Neural cell (in vitro differentiated cells): ENCODE data around the gene ATXN7L3B. TPM values are rescaled to one million over a fixed set of nuclear protein-coding genes. Genes with fewer than 3 reads are reported as not detected.

Experiments used
- H2AFZ ChIP-seq: fragments of 200-600, 300-800 bp; sonication (generic), shearing (Covaris generic); 2 replicates; pipeline ENCODE4 v1.6.0; 2014; ENCODE audit warnings: low read depth, mild to moderate bottlenecking, antibody characterized with exemption, low read length, moderate library complexity
- H3F3A ChIP-seq: fragments of 200-600 bp; shearing (Covaris generic); 2 replicates; pipeline ENCODE4 v1.6.1; 2016; ENCODE audit warnings: mild to moderate bottlenecking, moderate library complexity, mixed read lengths, antibody characterized with exemption, low read length; ENCODE audit not compliant: insufficient read depth, poor library complexity, severe bottlenecking
- H3K27ac ChIP-seq: fragments of 200-600, 300-800 bp; sonication (generic), shearing (Covaris generic); 2 replicates; pipeline ENCODE4 v1.5.1; 2014; ENCODE audit warnings: mild to moderate bottlenecking, low read length, moderate library complexity
- H3K27me3 ChIP-seq: fragments of 300-800, 200-600 bp; sonication (generic), shearing (Covaris generic); 2 replicates; pipeline ENCODE4 v1.6.0; 2014; ENCODE audit warnings: mild to moderate bottlenecking, low read depth, low read length, moderate library complexity; ENCODE audit not compliant: insufficient read depth
- H3K36me3 ChIP-seq: fragments of 300-800, 200-600 bp; sonication (generic), shearing (Covaris generic); 2 replicates; pipeline ENCODE4 v1.5.1; 2014; ENCODE audit warnings: mild to moderate bottlenecking, antibody characterized with exemption, low read length, moderate library complexity; ENCODE audit not compliant: insufficient read depth
- H3K4me2 ChIP-seq: fragments of 300-800, 200-600 bp; sonication (generic), shearing (Covaris generic); 2 replicates; pipeline ENCODE4 v1.6.0; 2014; ENCODE audit warnings: mild to moderate bottlenecking, low read length
- H3K4me3 ChIP-seq: fragments of 300-800, 200-600 bp; sonication (generic), shearing (Covaris generic); 2 replicates; pipeline ENCODE4 v1.5.1; 2014; ENCODE audit warnings: mild to moderate bottlenecking, low read length, moderate library complexity
- H3K79me2 ChIP-seq: fragments of 200-600 bp; shearing (Covaris generic); replicated peaks from 2 replicates; pipeline ENCODE4 v1.6.0; 2014; ENCODE audit warnings: mild to moderate bottlenecking, low read length, moderate library complexity; ENCODE audit not compliant: insufficient read depth
- H3K9ac ChIP-seq: fragments of 300-800, 200-600 bp; sonication (generic), shearing (Covaris generic); 2 replicates; pipeline ENCODE4 v1.6.1; 2016; ENCODE audit warnings: mild to moderate bottlenecking, low read length, mixed read lengths
- H3K9me2 ChIP-seq: fragments of 200-600 bp; shearing (Covaris generic); 2 replicates; pipeline ENCODE4 v1.6.1; 2016; ENCODE audit warnings: mild to moderate bottlenecking, low read length, mixed read lengths; ENCODE audit not compliant: insufficient read depth
- H3K9me3 ChIP-seq: fragments of 200-600, 300-800 bp; sonication (generic), shearing (Covaris generic); 2 replicates; pipeline ENCODE4 v1.6.1; 2016; ENCODE audit warnings: mild to moderate bottlenecking, mixed run types, low read length, moderate library complexity, mixed read lengths
- H4K20me1 ChIP-seq: fragments of 200-600 bp; shearing (Covaris generic); 2 replicates; pipeline ENCODE4 v1.6.1; 2016; ENCODE audit warnings: mild to moderate bottlenecking, mixed run types; ENCODE audit not compliant: insufficient read depth
- EP300 ChIP-seq: fragments of 450-650 bp; conservative IDR thresholded peaks from 2 replicates; pipeline ENCODE4 v1.6.1; 2014; ENCODE audit warnings: antibody characterized with exemption, mild to moderate bottlenecking, moderate library complexity; ENCODE audit not compliant: poor library complexity, severe bottlenecking
- EZH2 ChIP-seq: fragments of 200-600, 300-800 bp; shearing (Covaris generic), sonication (generic); IDR thresholded peaks from 2 replicates; pipeline ENCODE4 v1.6.1; 2014; ENCODE audit warnings: antibody characterized with exemption, low read length, borderline replicate concordance, mild to moderate bottlenecking; ENCODE audit not compliant: insufficient read depth, poor library complexity, severe bottlenecking
- MXI1 ChIP-seq: fragments of 450-650 bp; conservative IDR thresholded peaks from 2 replicates; pipeline ENCODE4 v1.6.1; 2014; ENCODE audit warnings: antibody characterized with exemption, mild to moderate bottlenecking; ENCODE audit not compliant: poor library complexity, severe bottlenecking
- POLR2AphosphoS5 ChIP-seq: IDR thresholded peaks from 2 replicates; pipeline ENCODE4 v1.6.1; 2012
- RAD21 ChIP-seq: fragments of 450-650 bp; conservative IDR thresholded peaks from 2 replicates; pipeline ENCODE4 v1.6.1; 2014; ENCODE audit warnings: antibody characterized with exemption, mild to moderate bottlenecking, moderate library complexity
- REST ChIP-seq: IDR thresholded peaks from 2 replicates; pipeline ENCODE4 v1.6.1; 2012; ENCODE audit warnings: borderline replicate concordance
- SMC3 ChIP-seq: fragments of 450-650 bp; conservative IDR thresholded peaks from 2 replicates; pipeline ENCODE4 v1.6.1; 2014; ENCODE audit warnings: antibody characterized with exemption, mild to moderate bottlenecking, moderate library complexity; ENCODE audit not compliant: poor library complexity
- TAF1 ChIP-seq: IDR thresholded peaks from 2 replicates; pipeline ENCODE4 v1.6.1; 2012; ENCODE audit warnings: low read depth
- polyA plus RNA-seq: library from polyadenylated mRNA; depleted of rRNA; stranded (reverse); fragments of >200 nt; gene quantifications from 2 replicates; pipeline ENCODE4 v1.2.3, GENCODE V29; 2014
- TF ChIP-seq, protein P1 (sequence below): fragments of 450-650 bp; IDR thresholded peaks from 2 replicates; pipeline ENCODE4 v1.5.1; 2014; ENCODE audit warnings: antibody characterized with exemption, mild to moderate bottlenecking, moderate library complexity; ENCODE audit not compliant: poor library complexity, severe bottlenecking

The ATXN7L3B gene
- polyA plus RNA-seq, 1 donor from 2014 or later: 90.3 TPM

DNA sequence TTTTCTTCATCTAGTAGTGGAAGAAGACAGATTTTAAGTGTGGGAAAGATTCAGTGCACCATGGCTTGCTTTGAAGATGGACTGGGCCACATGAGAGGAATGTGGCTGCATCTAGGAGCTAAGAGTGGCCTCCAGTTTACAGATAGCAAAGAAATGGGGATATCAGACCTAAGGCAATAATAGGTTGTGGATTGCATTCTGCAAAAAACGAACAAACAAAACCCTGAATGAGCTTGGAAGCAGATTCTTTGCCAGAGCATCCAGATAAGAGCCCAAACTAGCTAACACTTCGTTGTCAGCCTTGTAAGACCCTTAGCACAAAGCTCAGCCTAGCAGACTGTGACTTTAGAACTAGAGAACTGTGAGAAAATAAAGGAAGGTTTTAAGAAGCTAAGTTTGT lies 9.6 kb downstream of the ATXN7L3B start:
- H3K9me2 ChIP-seq: no peaks in the 10 kb centered on the region
- H4K20me1 ChIP-seq: no peaks in the 10 kb centered on the region
- H3K4me3 ChIP-seq: no peak overlapping the region
- H3K9me3 ChIP-seq: no peaks in the 10 kb centered on the region
- no peak overlapping the region for H3K4me2 ChIP-seq
- no peaks in the 10 kb centered on the region for H3K27me3 ChIP-seq
- H3K9ac ChIP-seq: no peak overlapping the region
- H3F3A ChIP-seq: no peaks in the 10 kb centered on the region
- peaks cover 3% of the 10 kb centered on the region for H3K36me3 ChIP-seq
- no peak for TF ChIP-seq MXI1
- TF ChIP-seq SMC3: no peak
- no peak for TF ChIP-seq RAD21
- TF ChIP-seq POLR2AphosphoS5: no peak
- TF ChIP-seq TAF1: no peak
- TF ChIP-seq, protein P1, sequence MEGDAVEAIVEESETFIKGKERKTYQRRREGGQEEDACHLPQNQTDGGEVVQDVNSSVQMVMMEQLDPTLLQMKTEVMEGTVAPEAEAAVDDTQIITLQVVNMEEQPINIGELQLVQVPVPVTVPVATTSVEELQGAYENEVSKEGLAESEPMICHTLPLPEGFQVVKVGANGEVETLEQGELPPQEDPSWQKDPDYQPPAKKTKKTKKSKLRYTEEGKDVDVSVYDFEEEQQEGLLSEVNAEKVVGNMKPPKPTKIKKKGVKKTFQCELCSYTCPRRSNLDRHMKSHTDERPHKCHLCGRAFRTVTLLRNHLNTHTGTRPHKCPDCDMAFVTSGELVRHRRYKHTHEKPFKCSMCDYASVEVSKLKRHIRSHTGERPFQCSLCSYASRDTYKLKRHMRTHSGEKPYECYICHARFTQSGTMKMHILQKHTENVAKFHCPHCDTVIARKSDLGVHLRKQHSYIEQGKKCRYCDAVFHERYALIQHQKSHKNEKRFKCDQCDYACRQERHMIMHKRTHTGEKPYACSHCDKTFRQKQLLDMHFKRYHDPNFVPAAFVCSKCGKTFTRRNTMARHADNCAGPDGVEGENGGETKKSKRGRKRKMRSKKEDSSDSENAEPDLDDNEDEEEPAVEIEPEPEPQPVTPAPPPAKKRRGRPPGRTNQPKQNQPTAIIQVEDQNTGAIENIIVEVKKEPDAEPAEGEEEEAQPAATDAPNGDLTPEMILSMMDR: no peak
- no peak for TF ChIP-seq EP300
- no peak for TF ChIP-seq EZH2
- no peak for TF ChIP-seq REST
- no peak overlapping the region for H3K27ac ChIP-seq
- H3K79me2 ChIP-seq: peaks cover 10% of the 10 kb centered on the region
- no peak overlapping the region for H2AFZ ChIP-seq

DNA sequence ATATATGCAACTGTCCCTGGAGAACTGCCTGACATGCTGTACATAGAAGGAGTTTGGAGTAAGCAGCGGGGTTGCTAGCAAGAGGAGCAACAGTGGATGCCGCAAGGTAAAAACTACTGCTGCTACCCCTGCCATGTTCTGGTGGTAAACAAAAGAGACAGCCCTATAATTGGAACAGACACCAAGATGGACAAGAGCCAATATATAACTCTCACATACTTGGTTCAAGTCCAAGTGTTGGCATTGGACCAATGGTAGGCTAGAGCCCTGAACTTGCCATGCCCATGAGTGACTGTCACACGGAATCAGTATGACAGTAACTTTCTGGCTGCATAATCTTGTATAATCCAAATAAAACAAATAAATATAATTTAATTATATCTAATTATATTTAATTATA lies 13.7 kb downstream of the ATXN7L3B start:
- Histone ChIP-seq H2AFZ (no peak overlapping the region), H3K9me2 (no peaks in the 10 kb centered on the region), H3K9me3 (no peaks in the 10 kb centered on the region), H3K4me3 (no peak overlapping the region), H3K79me2 (no peaks in the 10 kb centered on the region), H3K36me3 (no peaks in the 10 kb centered on the region), H3F3A (no peaks in the 10 kb centered on the region), H4K20me1 (no peaks in the 10 kb centered on the region), H3K27me3 (no peaks in the 10 kb centered on the region), H3K27ac (no peak overlapping the region), H3K9ac (no peak overlapping the region), H3K4me2 (no peak overlapping the region)
- TF ChIP-seq TAF1: no peak
- no peak for TF ChIP-seq MXI1
- no peak for TF ChIP-seq SMC3
- TF ChIP-seq, protein P1: no peak
- TF ChIP-seq EZH2: no peak
- no peak for TF ChIP-seq EP300
- TF ChIP-seq POLR2AphosphoS5: no peak
- no peak for TF ChIP-seq RAD21
- no peak for TF ChIP-seq REST
